Measurements from ENCODE around the gene GARIN5B. TPM values are rescaled to one million over a fixed set of nuclear protein-coding genes. Genes with fewer than 3 reads are reported as not detected.
A peak's percentile ranks its signal among the peaks of the same experiment; 100 is the strongest.

The GARIN5B gene
- total RNA-seq, 6 donors from 2014 or later, result not detected

DNA sequence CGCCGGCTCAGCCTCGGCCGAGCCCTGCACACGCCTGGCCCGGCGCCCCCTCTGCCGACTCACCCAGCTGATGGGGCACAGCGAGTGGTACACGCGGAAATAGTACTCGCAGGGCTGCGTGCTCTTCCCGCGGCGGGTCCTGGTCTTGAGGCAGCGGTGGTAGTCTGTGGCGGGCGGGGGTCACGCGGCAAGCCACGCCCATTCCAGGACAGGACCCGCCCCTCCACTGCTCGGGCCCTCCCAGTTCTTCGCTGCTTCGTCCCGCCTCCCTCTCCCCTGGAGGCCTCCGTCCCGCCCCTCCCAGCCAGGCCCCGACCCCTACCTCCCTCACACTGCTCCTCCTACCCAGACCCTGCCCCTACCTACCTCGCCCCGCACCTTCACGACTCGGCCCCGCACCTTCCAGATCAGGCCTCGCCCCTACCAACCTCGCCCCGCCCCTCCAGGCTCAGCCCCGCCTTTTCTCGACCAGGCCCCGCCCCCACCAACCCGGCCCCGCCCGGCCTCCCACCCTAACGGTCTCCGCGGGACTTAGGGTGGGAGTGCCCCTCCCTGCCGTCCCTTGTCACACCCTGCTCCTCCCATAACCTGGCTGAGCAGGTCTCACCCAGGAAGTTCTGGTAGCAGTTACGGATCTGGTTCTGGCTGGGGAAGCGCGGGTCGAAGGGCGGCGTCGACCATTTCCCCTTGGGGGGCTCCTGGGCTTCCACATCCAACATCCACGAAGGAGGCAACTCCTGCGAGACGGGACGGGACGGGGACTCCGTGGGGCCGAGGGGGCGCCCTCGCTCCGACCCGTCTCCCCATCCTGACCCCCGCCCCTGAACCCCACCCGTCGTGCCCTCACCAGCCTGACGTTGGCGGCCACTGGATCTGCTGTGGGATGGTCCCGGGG is 9.0 kb downstream of the GARIN5B start:
- Histone ChIP-seq H3K4me1 (peaks cover 15 to 22% (median 19%) of the 10 kb centered on the region in 4 donors), H3K27ac (no peak overlapping the region), H3K36me3 (no peaks in the 10 kb centered on the region), H3K27me3 (peaks cover 2 to 36% (median 23%) of the 10 kb centered on the region in 4 donors), H3K4me3 (peak overlapping the region; percentile 10 to 53 (median 42)), H3K9me3 (no peaks in the 10 kb centered on the region)
- TF ChIP-seq POLR2AphosphoS5 (IDR thresholded peaks at IDR 0.05) (no peak), EP300 (IDR thresholded peaks at IDR 0.05) (no peak), POLR2A (IDR thresholded peaks at IDR 0.05) (no peak)
- TF ChIP-seq, protein P1, sequence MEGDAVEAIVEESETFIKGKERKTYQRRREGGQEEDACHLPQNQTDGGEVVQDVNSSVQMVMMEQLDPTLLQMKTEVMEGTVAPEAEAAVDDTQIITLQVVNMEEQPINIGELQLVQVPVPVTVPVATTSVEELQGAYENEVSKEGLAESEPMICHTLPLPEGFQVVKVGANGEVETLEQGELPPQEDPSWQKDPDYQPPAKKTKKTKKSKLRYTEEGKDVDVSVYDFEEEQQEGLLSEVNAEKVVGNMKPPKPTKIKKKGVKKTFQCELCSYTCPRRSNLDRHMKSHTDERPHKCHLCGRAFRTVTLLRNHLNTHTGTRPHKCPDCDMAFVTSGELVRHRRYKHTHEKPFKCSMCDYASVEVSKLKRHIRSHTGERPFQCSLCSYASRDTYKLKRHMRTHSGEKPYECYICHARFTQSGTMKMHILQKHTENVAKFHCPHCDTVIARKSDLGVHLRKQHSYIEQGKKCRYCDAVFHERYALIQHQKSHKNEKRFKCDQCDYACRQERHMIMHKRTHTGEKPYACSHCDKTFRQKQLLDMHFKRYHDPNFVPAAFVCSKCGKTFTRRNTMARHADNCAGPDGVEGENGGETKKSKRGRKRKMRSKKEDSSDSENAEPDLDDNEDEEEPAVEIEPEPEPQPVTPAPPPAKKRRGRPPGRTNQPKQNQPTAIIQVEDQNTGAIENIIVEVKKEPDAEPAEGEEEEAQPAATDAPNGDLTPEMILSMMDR (IDR thresholded peaks at IDR 0.05), result no peak
- ATAC-seq (ENCODE audit: low FRiP score in 2 of 2) (peak in 1 of 2 donors; percentile 90), DNase-seq (peak; percentile 82 to 93)
- WGBS, 2 donors, result 2 to 4% methylated on average over 19 to 41 of the region's 72 CpGs

DNA sequence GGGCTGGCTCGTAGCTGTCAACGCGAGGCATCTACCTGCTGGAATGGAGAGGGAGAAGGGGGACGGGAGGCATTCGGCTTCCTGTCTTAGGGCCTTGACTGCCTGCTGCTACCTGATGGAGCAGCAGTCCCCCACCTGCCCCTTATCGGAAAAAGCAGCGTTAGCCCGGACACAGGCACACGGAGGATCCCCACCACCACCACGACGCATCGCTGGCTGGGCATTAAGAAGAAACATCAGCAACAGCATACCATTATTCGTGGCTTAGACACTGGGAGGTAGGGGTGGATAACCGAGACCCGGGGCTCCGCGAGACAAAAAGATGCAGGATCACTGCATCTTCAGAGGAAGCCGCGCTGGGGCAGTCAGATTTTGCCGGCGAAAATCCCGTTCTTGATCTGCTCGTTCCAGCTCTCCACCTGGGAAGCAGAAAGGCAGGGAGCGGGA is 9.7 kb downstream of the GARIN5B start:
- no peak for TF ChIP-seq POLR2A (IDR thresholded peaks at IDR 0.05)
- TF ChIP-seq EP300 (IDR thresholded peaks at IDR 0.05), result no peak
- no peak for TF ChIP-seq POLR2AphosphoS5 (IDR thresholded peaks at IDR 0.05)
- TF ChIP-seq, protein P1 (IDR thresholded peaks at IDR 0.05), result no peak
- DNase-seq (peak in 1 of 2 donors; percentile 59), ATAC-seq (ENCODE audit: low FRiP score in 2 of 2) (no peak)
- Histone ChIP-seq H3K36me3 (no peaks in the 10 kb centered on the region), H3K9me3 (no peaks in the 10 kb centered on the region), H3K4me3 (peak overlapping the region in 3 of 4 donors; percentile 33 to 53 (median 51)), H3K27me3 (peaks cover 2 to 36% (median 23%) of the 10 kb centered on the region in 4 donors), H3K4me1 (peaks cover 15 to 25% (median 20%) of the 10 kb centered on the region in 4 donors), H3K27ac (no peak overlapping the region)
- WGBS, 2 donors, result 2% methylated on average over 21 to 24 of the region's 24 CpGs

DNA sequence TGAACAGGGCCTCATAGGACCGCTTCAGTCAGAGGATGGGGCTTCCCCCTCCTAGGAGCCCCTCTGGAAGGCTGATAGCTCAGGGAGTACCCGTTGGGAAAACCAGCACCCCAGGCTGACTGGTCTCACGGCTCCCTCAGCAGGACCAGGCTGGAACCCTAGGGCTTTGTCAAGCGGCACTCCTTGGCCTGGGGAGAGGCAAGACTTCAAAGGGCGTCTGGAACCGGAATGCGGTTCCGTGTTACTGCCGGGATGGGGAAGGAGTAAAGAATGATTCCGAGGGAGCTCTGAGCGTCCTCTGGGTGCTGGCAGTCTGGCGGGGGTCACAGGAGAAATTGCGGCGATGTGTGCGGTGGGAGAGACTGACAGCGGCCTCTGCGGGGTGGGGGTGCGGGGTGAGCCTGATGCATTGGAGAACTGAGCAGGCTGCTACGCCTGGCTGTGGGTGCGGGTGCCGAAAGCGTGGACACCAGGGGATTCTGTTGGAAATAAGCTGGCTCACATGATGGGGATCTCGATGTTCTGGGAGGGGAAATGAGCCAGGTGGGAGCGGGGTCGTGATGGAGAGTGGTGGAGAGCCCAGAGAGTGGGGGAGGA is 10.4 kb downstream of the GARIN5B start:
- H3K9me3 ChIP-seq, result no peaks in the 10 kb centered on the region
- peaks cover 15 to 30% (median 20%) of the 10 kb centered on the region in 4 donors for H3K4me1 ChIP-seq
- TF ChIP-seq, protein P1 (IDR thresholded peaks at IDR 0.05), result no peak
- TF ChIP-seq POLR2AphosphoS5 (IDR thresholded peaks at IDR 0.05) (no peak), EP300 (IDR thresholded peaks at IDR 0.05) (no peak), POLR2A (IDR thresholded peaks at IDR 0.05) (no peak)
- no peaks in the 10 kb centered on the region for H3K36me3 ChIP-seq
- no peak overlapping the region for H3K4me3 ChIP-seq
- DNase-seq, result no peak
- no peak for ATAC-seq (ENCODE audit: low FRiP score in 2 of 2)
- WGBS, 2 donors, result 65 to 67% methylated on average over 22 to 25 of the region's 25 CpGs
- no peak overlapping the region for H3K27ac ChIP-seq
- peaks cover 2 to 36% (median 23%) of the 10 kb centered on the region in 4 donors for H3K27me3 ChIP-seq

DNA sequence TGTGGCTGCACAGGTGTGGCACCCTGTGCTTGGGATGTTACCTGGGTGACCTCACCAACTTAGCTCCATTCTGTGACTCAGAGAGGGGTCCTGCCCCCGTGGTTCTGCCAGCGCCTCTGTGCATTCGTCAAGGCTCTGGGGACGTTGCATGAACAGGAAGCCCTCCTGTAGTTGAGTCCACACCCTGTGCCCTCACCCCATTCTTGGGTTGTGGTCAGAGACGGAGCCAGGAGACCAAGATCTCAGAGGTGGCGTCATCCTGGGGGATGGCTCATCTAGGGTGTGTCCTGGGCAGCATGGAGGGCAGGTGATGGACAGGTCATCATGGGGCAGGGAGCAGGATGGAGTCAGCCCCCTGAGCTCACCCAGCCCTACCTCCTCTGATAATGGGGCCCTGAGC is 11.0 kb downstream of the GARIN5B start:
- Histone ChIP-seq H3K27ac (no peak overlapping the region), H3K36me3 (peaks cover 0 to 5% (median 2%) of the 10 kb centered on the region in 4 donors), H3K4me3 (no peak overlapping the region), H3K9me3 (no peaks in the 10 kb centered on the region), H3K4me1 (peaks cover 15 to 30% (median 20%) of the 10 kb centered on the region in 4 donors), H3K27me3 (peaks cover 2 to 36% (median 23%) of the 10 kb centered on the region in 4 donors)
- no peak for ATAC-seq (ENCODE audit: low FRiP score in 2 of 2)
- 50 to 74% methylated on average over 4 to 6 of the region's 6 CpGs for WGBS, 2 donors
- TF ChIP-seq POLR2A (IDR thresholded peaks at IDR 0.05), result no peak
- no peak for TF ChIP-seq EP300 (IDR thresholded peaks at IDR 0.05)
- TF ChIP-seq, protein P1 (IDR thresholded peaks at IDR 0.05), result no peak
- no peak for TF ChIP-seq POLR2AphosphoS5 (IDR thresholded peaks at IDR 0.05)
- DNase-seq, result no peak

Measured in upper lobe of left lung (tissue), 6 donors.